ENCODE results near the gene CCDC82.

CCDC82 gene

GRCh38 chr11:96306933-96307775 lies 82.6 kb downstream of the CCDC82 start:
- TF ChIP-seq CTCF (IDR thresholded peaks at IDR 0.05; ENCODE audit: low read length) (no peak), EZH2 (IDR thresholded peaks at IDR 0.05; ENCODE audit: borderline replicate concordance, low read length) (no peak)
- Histone ChIP-seq H3K27me3 (ENCODE audit: insufficient read depth, low read length) (no peaks in the 10 kb centered on the region), H3K9me3 (ENCODE audit: low read length) (no peaks in the 10 kb centered on the region), H3K4me2 (ENCODE audit: low read length) (peak overlapping the region; percentile 26; the same call in 1 of the 2 replicates), H4K20me1 (ENCODE audit: insufficient read depth, low read length) (no peaks in the 10 kb centered on the region), H3F3A (ENCODE audit: insufficient read depth, low read length) (no peaks in the 10 kb centered on the region), H3K27ac (ENCODE audit: low read depth, low read length, poor library complexity, severe bottlenecking) (no peak overlapping the region), H3K36me3 (ENCODE audit: insufficient read depth, low read length) (no peaks in the 10 kb centered on the region), H3K9ac (ENCODE audit: low read length) (no peak overlapping the region), H3K79me2 (ENCODE audit: insufficient read depth, low read length) (no peaks in the 10 kb centered on the region), H3K4me1 (ENCODE audit: insufficient read depth, low read length, severe bottlenecking) (peaks cover 15% of the 10 kb centered on the region), H3K4me3 (ENCODE audit: low read depth, low read length, poor library complexity, severe bottlenecking) (no peak overlapping the region), H3K9me2 (ENCODE audit: low read depth, low read length) (no peaks in the 10 kb centered on the region), H2AFZ (ENCODE audit: low read length) (no peak overlapping the region)

GRCh38 chr11:96306600-96306932 lies 83.1 kb downstream of the CCDC82 start:
- Histone ChIP-seq H3K36me3 (ENCODE audit: insufficient read depth, low read length) (no peaks in the 10 kb centered on the region), H3K27me3 (ENCODE audit: insufficient read depth, low read length) (no peaks in the 10 kb centered on the region), H2AFZ (ENCODE audit: low read length) (no peak overlapping the region), H3K4me2 (ENCODE audit: low read length) (peak overlapping the region; percentile 26; the same call in 1 of the 2 replicates), H3K9ac (ENCODE audit: low read length) (no peak overlapping the region), H4K20me1 (ENCODE audit: insufficient read depth, low read length) (no peaks in the 10 kb centered on the region), H3K9me2 (ENCODE audit: low read depth, low read length) (no peaks in the 10 kb centered on the region), H3K4me3 (ENCODE audit: low read depth, low read length, poor library complexity, severe bottlenecking) (no peak overlapping the region), H3K27ac (ENCODE audit: low read depth, low read length, poor library complexity, severe bottlenecking) (no peak overlapping the region), H3F3A (ENCODE audit: insufficient read depth, low read length) (no peaks in the 10 kb centered on the region), H3K4me1 (ENCODE audit: insufficient read depth, low read length, severe bottlenecking) (peaks cover 15% of the 10 kb centered on the region), H3K9me3 (ENCODE audit: low read length) (no peaks in the 10 kb centered on the region), H3K79me2 (ENCODE audit: insufficient read depth, low read length) (no peaks in the 10 kb centered on the region)
- TF ChIP-seq EZH2 (IDR thresholded peaks at IDR 0.05; ENCODE audit: borderline replicate concordance, low read length) (no peak), CTCF (IDR thresholded peaks at IDR 0.05; ENCODE audit: low read length) (no peak)

- Histone ChIP-seq H3K79me2 (ENCODE audit: insufficient read depth, low read length) (no peaks in the 10 kb centered on the region), H3K27ac (ENCODE audit: low read depth, low read length, poor library complexity, severe bottlenecking) (no peak overlapping the region), H3K27me3 (ENCODE audit: insufficient read depth, low read length) (no peaks in the 10 kb centered on the region), H3K4me3 (ENCODE audit: low read depth, low read length, poor library complexity, severe bottlenecking) (no peak overlapping the region), H2AFZ (ENCODE audit: low read length) (no peak overlapping the region), H3K4me2 (ENCODE audit: low read length) (no peak overlapping the region), H4K20me1 (ENCODE audit: insufficient read depth, low read length) (no peaks in the 10 kb centered on the region), H3K36me3 (ENCODE audit: insufficient read depth, low read length) (no peaks in the 10 kb centered on the region), H3K9ac (ENCODE audit: low read length) (no peak overlapping the region), H3K9me3 (ENCODE audit: low read length) (no peaks in the 10 kb centered on the region), H3K9me2 (ENCODE audit: low read depth, low read length) (no peaks in the 10 kb centered on the region), H3K4me1 (ENCODE audit: insufficient read depth, low read length, severe bottlenecking) (peaks cover 15% of the 10 kb centered on the region), H3F3A (ENCODE audit: insufficient read depth, low read length) (no peaks in the 10 kb centered on the region)
- TF ChIP-seq EZH2 (IDR thresholded peaks at IDR 0.05; ENCODE audit: borderline replicate concordance, low read length) (no peak), CTCF (IDR thresholded peaks at IDR 0.05; ENCODE audit: low read length) (no peak)
Observed at GRCh38 chr11:96306071-96306470, 83.6 kb downstream of the CCDC82 start.
